ENCODE data around the gene ELN.

DNA sequence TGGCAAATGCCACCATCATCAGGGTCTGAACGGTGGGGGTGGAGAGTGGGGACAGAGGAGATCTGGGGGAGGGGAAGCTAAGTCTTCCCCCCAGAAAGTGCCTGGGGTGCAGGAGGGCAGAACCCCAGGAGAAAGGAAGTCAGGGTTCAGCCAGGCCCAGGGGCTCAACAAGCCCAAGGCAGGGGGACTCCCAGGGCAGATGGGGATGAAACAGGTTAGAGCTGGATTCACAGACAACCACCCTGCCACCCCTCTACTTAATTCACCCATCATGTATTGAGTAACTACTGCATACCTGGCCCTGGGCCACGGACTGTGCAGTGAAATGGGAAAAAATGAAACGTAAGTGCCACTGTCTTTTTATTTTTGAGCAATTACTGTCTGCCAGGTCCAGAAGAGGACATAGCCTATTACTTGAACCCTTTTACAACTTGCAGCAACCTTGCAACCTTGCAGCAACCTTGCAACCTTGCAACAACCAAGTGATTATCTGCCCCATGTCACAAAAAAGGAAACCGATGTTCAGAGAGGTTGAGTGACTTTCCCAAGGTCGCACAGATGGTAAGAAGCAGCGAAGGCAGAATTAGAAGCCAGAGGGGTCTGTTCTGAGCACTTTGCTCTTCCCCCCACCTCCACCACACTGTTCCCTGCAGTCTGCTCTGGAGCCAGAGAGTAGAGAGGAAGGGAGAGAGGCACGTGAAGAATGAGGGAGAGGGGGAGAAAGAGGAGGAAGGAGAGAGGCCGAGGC lies 4.8 kb downstream of the ELN start:
- TF ChIP-seq, protein P1, sequence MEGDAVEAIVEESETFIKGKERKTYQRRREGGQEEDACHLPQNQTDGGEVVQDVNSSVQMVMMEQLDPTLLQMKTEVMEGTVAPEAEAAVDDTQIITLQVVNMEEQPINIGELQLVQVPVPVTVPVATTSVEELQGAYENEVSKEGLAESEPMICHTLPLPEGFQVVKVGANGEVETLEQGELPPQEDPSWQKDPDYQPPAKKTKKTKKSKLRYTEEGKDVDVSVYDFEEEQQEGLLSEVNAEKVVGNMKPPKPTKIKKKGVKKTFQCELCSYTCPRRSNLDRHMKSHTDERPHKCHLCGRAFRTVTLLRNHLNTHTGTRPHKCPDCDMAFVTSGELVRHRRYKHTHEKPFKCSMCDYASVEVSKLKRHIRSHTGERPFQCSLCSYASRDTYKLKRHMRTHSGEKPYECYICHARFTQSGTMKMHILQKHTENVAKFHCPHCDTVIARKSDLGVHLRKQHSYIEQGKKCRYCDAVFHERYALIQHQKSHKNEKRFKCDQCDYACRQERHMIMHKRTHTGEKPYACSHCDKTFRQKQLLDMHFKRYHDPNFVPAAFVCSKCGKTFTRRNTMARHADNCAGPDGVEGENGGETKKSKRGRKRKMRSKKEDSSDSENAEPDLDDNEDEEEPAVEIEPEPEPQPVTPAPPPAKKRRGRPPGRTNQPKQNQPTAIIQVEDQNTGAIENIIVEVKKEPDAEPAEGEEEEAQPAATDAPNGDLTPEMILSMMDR (IDR thresholded peaks at IDR 0.05) = no peak
- no peak for TF ChIP-seq POLR2A (IDR thresholded peaks at IDR 0.05)
